Kidney (tissue), 14 donors: ENCODE results near the gene PRR29. TPM values are rescaled to one million over a fixed set of nuclear protein-coding genes. Genes with fewer than 3 reads are reported as not detected.

Source experiments
- DNase-seq, 5 donors: peaks; one replicate each; pipeline ENCODE4 v3.0.0-alpha.2; 2013 to 2020
- FAIRE-seq: peaks from 2 replicates; lab custom pipeline; 2012; peaks lifted over from hg19 to GRCh38; lab: Jason Lieb, UNC
- H3K27ac ChIP-seq, 2 donors: one replicate each; pipeline ENCODE4 v1.7.0; 2013; ENCODE audit warnings: low read depth in 2 of 2, low read length in 2 of 2, inconsistent platforms in 1 of 2
- H3K27me3 ChIP-seq: one replicate; pipeline ENCODE4 v1.7.1; 2013; ENCODE audit warnings: low read length, inconsistent platforms; ENCODE audit not compliant: control insufficient read depth, insufficient read depth
- H3K36me3 ChIP-seq, 3 donors: one replicate each; pipeline versions ENCODE4 v1.7.0 to v1.7.1; 2013; ENCODE audit warnings: low read length in 3 of 3, control low read depth in 1 of 3, inconsistent platforms in 1 of 3; ENCODE audit not compliant: insufficient read depth in 3 of 3, control insufficient read depth in 2 of 3
- H3K4me1 ChIP-seq, 3 donors: one replicate each; pipeline versions ENCODE4 v1.7.0 to v1.7.1; 2013; ENCODE audit warnings: low read length in 3 of 3, inconsistent platforms in 1 of 3, low read depth in 1 of 3; ENCODE audit not compliant: control insufficient read depth in 2 of 3, insufficient read depth in 2 of 3
- H3K4me3 ChIP-seq, 3 donors: one replicate each; pipeline versions ENCODE4 v1.7.0 to v1.8.1; 2013; ENCODE audit warnings: low read length in 3 of 3, control low read depth in 1 of 3, inconsistent platforms in 1 of 3
- H3K9ac ChIP-seq, 3 donors: one replicate each; pipeline versions ENCODE4 v1.7.0 to v1.7.1; 2013; ENCODE audit warnings: low read length in 3 of 3, control low read depth in 1 of 3, inconsistent platforms in 1 of 3
- H3K9me3 ChIP-seq, 3 donors: one replicate each; pipeline versions ENCODE4 v1.7.0 to v1.7.1; 2013; ENCODE audit warnings: low read length in 3 of 3, control low read depth in 1 of 3, inconsistent platforms in 1 of 3; ENCODE audit not compliant: control insufficient read depth in 2 of 3, insufficient read depth in 1 of 3
- CTCF ChIP-seq: IDR thresholded peaks from 3 replicates; pipeline ENCODE4 v1.5.1; 2012; ENCODE audit warnings: mild to moderate bottlenecking, moderate library complexity, borderline replicate concordance; ENCODE audit not compliant: insufficient read depth; ENCODE audit errors: extremely low read depth
- intact Hi-C: fragments of 100-400 bp; cut with DNase I; formaldehyde crosslinking; loops from one replicate; pipeline ENCODE4 v1.11.1; 2022
- polyA plus RNA-seq: library from polyadenylated mRNA; stranded (reverse); fragments of 350-450 nt; fragmentation: Illumina TruSeq; extraction: RNeasy Lipid Tissue Mini Kit (QIAGEN cat#74804); gene quantifications from one replicate; pipeline ENCODE4 v1.2.3, GENCODE V29; 2014; ENCODE audit warnings: low read depth, low replicate concordance; ENCODE audit not compliant: insufficient read depth
- total RNA-seq: library from RNA; stranded (reverse); fragmentation: NEBNext Ultra II Directional; extraction: Animal tissue kit (Norgen Biotek cat#: 25700); gene quantifications from one replicate; pipeline ENCODE4 v1.2.1, GENCODE V29; 2021
- donor health status: control.
- donor health status: control.
- donor health status: control.
- donor health status: control.
- donor health status: control.
- donor health status: DM: yes; HTN: yes; CAD: no.
- donor health status: Normal renal cell carcinoma (clear cell type).

PRR29 gene
- total and polyA plus RNA-seq, 2 donors from 2014 or later: 1.2 to 4.4 TPM

- H3K36me3 ChIP-seq: no peaks in the 10 kb centered on the region
- no peak for TF ChIP-seq CTCF
- no peak for FAIRE-seq
- H3K9ac ChIP-seq: no peak overlapping the region
- no peaks in the 10 kb centered on the region for H3K9me3 ChIP-seq
- intact Hi-C loops: no loop called here
- no peak overlapping the region for H3K4me3 ChIP-seq
- peaks cover 0 to 6% (median 0%) of the 10 kb centered on the region in 3 donors for H3K4me1 ChIP-seq
- no peak for DNase-seq
- H3K27ac ChIP-seq: no peak overlapping the region
- no peaks in the 10 kb centered on the region for H3K27me3 ChIP-seq
These were observed 24.5 kb downstream of the PRR29 start for GRCh38 chr17:64022611-64023063.

DNA sequence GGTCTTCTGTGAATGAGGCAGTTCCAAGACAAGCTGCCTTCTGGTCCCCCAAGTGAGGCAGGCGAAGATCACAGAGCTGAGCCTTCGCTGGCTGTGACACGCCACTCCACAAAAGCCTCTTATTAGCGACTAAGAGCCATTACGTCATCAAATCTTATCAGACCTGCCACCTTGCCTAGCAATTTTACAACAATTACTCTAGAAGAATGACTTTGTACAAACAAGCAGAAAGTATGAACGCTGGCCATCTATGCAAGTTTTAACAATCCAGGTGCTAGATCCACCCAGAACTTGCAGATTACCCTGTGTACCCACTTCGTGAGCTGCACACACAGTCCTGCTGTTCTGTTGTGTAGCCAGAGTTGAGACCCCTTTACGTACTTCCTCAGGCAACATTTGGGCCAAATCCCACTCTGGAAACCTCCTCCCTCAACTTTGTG, 26.1 kb downstream of the PRR29 start:
- no peak for FAIRE-seq

DNA sequence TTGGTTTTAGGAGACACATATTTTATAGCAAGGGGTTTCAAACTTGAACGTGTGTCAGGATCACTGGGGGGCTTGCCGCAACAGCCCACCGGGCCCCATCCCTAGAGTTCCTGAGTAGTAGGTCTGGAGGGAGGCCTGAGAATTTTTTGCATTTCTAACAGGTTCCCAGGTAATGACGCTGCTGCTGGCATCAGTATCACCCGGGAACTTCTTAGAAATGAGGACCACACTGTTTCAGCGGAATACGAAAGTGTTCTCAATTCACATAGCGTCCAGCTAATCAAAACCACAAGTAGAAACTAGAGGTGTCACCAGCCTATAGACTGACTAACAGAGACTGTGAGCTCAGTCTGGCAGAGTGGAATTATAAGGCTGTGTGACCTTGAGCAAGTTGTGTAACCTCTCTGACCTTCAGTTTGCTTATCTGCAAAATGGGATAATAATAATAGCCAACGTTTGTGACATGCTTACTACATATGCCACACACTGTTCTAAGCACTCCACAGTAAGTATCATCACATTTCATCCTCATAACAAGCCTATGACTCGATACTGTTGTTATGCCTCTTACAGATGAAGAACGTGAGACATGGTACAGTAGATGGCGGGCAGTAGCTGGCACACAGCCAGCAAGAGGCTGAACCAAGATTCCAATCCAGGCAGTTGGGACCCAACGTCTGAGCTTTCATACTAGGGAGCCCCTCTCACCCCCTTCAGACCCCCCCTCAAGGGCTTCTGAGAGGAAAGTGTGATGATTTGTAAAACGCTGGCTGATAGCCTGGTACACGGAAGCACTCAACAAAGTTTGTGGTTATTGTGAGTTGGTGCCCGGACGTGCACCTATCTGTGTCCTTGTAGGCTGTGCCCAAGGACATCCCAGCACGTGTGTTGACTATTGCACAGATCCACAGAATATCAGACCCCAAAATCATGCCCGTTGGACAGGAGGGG, 26.9 kb downstream of the PRR29 start:
- Histone ChIP-seq H3K4me3 (peak overlapping the region in 1 of 3 donors; percentile 33), H3K4me1 (peaks cover 0 to 6% (median 0%) of the 10 kb centered on the region in 3 donors), H3K9me3 (no peaks in the 10 kb centered on the region), H3K9ac (no peak overlapping the region), H3K27me3 (no peaks in the 10 kb centered on the region), H3K27ac (peak overlapping the region in 1 of 2 donors; percentile 39), H3K36me3 (no peaks in the 10 kb centered on the region)
- FAIRE-seq: no peak
- intact Hi-C loops: loop anchor here (5.0 kb wide), 1 partner anchor 107 kb away; the partner anchor contains the start of gene ERN1
- TF ChIP-seq CTCF: no peak
- DNase-seq: no peak

More for the DNA sequence above, 26.1 kb downstream of the PRR29 start:
- Histone ChIP-seq H3K9me3 (no peaks in the 10 kb centered on the region), H3K36me3 (no peaks in the 10 kb centered on the region), H3K9ac (no peak overlapping the region), H3K4me3 (no peak overlapping the region), H3K27ac (no peak overlapping the region), H3K27me3 (no peaks in the 10 kb centered on the region), H3K4me1 (peaks cover 0 to 6% (median 0%) of the 10 kb centered on the region in 3 donors)
- TF ChIP-seq CTCF: no peak
- DNase-seq: no peak
- intact Hi-C loops: no loop called here
